ENCODE data around the gene COG5.

Gene COG5

DNA sequence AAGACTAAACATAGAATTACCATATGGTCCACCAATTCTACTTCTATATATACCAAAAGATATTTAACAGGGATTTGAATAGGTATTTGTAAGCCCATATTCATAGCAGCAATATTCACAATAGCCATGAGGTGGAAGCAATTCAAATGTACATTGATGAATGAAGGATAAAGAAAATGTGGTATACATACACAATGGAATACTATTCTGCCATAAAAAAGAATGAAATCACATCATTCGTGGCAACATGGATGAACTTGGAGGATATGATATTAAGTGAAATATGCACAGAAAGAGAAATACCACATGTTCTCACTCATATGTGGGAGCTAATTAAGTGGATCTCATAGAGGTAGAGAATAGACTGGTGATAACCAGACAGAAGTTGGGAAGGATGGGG lies 128.0 kb downstream of the COG5 start:
- no peak overlapping the region for H3K4me3 ChIP-seq (ENCODE audit: low read depth, low read length)
- TF ChIP-seq, protein P1, sequence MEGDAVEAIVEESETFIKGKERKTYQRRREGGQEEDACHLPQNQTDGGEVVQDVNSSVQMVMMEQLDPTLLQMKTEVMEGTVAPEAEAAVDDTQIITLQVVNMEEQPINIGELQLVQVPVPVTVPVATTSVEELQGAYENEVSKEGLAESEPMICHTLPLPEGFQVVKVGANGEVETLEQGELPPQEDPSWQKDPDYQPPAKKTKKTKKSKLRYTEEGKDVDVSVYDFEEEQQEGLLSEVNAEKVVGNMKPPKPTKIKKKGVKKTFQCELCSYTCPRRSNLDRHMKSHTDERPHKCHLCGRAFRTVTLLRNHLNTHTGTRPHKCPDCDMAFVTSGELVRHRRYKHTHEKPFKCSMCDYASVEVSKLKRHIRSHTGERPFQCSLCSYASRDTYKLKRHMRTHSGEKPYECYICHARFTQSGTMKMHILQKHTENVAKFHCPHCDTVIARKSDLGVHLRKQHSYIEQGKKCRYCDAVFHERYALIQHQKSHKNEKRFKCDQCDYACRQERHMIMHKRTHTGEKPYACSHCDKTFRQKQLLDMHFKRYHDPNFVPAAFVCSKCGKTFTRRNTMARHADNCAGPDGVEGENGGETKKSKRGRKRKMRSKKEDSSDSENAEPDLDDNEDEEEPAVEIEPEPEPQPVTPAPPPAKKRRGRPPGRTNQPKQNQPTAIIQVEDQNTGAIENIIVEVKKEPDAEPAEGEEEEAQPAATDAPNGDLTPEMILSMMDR (IDR thresholded peaks at IDR 0.05; ENCODE audit: low read depth, low read length, missing control alignments), result no peak
- no peak for DNase-seq (ENCODE audit: low read depth)

- DNase-seq (ENCODE audit: low read depth), result no peak
- TF ChIP-seq, protein P1 (IDR thresholded peaks at IDR 0.05; ENCODE audit: low read depth, low read length, missing control alignments), result no peak
- no peak overlapping the region for H3K4me3 ChIP-seq (ENCODE audit: low read depth, low read length)
These were observed 131.5 kb downstream of the COG5 start for GRCh38 chr7:107432261-107432660.

- TF ChIP-seq, protein P1 (IDR thresholded peaks at IDR 0.05; ENCODE audit: low read depth, low read length, missing control alignments), result no peak
- no peak for DNase-seq (ENCODE audit: low read depth)
- no peak overlapping the region for H3K4me3 ChIP-seq (ENCODE audit: low read depth, low read length)
These were observed 133.7 kb downstream of the COG5 start for GRCh38 chr7:107430057-107430456.

DNA sequence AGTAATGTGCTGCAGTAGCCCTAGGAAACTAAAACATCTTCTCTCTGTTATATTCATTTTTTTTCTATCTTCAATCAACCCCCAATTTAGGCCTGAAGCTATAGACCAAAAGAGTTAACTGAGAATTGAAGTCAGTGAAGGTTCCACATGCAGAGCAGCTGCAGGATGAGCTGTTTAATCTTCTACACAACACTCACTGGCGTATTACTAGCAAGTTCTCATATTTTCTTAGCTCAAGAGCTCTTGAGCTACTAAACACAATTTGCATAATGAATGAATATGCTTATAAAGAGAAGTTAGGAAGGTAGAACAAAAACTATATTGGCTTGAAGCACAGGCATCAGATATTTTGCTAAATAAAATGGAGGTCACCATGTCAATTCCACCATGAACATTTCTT lies 135.1 kb downstream of the COG5 start:
- no peak overlapping the region for H3K4me3 ChIP-seq (ENCODE audit: low read depth, low read length)

GRCh38 chr7:107427462-107427861 lies 136.3 kb downstream of the COG5 start:
- TF ChIP-seq, protein P1 (IDR thresholded peaks at IDR 0.05; ENCODE audit: low read depth, low read length, missing control alignments), result no peak
- no peak for DNase-seq (ENCODE audit: low read depth)
- no peak overlapping the region for H3K4me3 ChIP-seq (ENCODE audit: low read depth, low read length)

More for the DNA sequence above, 135.1 kb downstream of the COG5 start:
- TF ChIP-seq, protein P1 (IDR thresholded peaks at IDR 0.05; ENCODE audit: low read depth, low read length, missing control alignments), result no peak
- DNase-seq (ENCODE audit: low read depth), result no peak

- DNase-seq (ENCODE audit: low read depth), result no peak
- H3K4me3 ChIP-seq (ENCODE audit: low read depth, low read length), result no peak overlapping the region
- TF ChIP-seq, protein P1 (IDR thresholded peaks at IDR 0.05; ENCODE audit: low read depth, low read length, missing control alignments), result no peak
These were observed 149.5 kb downstream of the COG5 start for GRCh38 chr7:107414198-107414597.

DNA sequence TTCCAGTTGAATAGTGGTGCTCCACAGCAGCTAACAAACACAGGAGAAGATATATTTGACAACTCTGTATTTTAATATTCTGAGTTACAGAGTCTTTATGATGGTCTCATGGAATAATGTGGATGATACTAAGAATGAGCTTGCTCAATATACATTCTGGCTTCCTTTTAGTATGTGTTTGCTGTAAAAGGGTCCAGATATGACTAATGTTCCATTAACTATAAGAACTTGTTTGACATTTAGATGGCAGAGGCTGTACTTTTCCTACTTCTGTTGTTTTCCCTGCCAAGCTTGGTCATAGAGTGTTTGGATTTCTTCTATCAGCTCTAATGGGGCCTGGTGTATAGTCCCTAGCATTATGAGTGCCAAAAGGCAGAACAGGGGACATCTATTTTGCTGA lies 155.4 kb downstream of the COG5 start:
- DNase-seq (ENCODE audit: low read depth), result no peak
- no peak overlapping the region for H3K4me3 ChIP-seq (ENCODE audit: low read depth, low read length)
- TF ChIP-seq, protein P1 (IDR thresholded peaks at IDR 0.05; ENCODE audit: low read depth, low read length, missing control alignments), result no peak

All from GM12864 (cell line).